ENCODE measurements around the gene APEH. TPM values are rescaled to one million over a fixed set of nuclear protein-coding genes. Genes with fewer than 3 reads are reported as not detected.

Gene APEH
- total and polyA plus RNA-seq, 2 donors from 2014 or later: 138 to 143 TPM

DNA sequence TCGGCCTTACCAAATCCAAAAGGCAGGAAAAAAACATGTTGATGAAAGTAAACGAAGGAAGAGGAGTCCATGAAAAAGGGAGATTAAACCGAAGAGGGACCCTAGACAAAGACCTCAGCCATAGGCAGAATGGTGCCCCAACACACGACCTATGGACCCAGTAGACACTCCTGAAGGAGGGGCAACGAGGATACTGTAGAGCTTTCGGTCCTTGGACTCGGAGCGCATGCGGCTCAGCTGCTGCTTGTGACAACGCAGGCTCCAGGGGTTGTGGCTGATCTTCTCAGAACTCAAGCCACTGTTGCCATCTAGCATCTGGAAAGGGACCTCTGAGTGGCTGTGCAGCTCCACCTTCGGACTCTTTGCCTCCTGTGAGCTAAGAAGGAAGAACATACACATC, 58.4 kb downstream of the APEH start:
- TF ChIP-seq, protein P1, sequence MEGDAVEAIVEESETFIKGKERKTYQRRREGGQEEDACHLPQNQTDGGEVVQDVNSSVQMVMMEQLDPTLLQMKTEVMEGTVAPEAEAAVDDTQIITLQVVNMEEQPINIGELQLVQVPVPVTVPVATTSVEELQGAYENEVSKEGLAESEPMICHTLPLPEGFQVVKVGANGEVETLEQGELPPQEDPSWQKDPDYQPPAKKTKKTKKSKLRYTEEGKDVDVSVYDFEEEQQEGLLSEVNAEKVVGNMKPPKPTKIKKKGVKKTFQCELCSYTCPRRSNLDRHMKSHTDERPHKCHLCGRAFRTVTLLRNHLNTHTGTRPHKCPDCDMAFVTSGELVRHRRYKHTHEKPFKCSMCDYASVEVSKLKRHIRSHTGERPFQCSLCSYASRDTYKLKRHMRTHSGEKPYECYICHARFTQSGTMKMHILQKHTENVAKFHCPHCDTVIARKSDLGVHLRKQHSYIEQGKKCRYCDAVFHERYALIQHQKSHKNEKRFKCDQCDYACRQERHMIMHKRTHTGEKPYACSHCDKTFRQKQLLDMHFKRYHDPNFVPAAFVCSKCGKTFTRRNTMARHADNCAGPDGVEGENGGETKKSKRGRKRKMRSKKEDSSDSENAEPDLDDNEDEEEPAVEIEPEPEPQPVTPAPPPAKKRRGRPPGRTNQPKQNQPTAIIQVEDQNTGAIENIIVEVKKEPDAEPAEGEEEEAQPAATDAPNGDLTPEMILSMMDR (IDR thresholded peaks at IDR 0.05; ENCODE audit: borderline replicate concordance, extremely low read depth, insufficient read depth): no peak
- intact Hi-C loops (cut with DNase I): no loop called here

DNA sequence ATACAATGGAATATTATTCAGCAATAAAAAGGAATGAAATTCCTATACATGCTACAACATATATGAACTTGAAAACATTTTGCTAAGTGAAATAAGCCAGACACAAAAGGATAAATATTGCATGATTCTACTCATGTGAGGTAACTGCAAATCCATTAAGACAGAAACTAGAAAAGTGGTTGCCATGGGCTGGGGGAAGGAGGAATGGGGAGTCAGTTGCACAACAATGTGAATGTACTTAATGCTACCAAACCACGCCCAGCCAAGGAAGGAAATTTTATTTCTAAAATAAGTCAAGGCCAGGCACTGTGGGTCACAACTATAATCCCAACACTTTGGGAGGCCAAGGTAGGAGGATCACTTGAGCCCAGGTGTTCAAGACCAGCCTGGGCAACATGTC, 59.4 kb downstream of the APEH start:
- Histone ChIP-seq H3K4me1 (ENCODE audit: control insufficient read depth in 2 of 3, insufficient read depth in 2 of 3, low read depth in 1 of 3, low read length in 3 of 3) (no peaks in the 10 kb centered on the region), H3K27me3 (ENCODE audit: control insufficient read depth, insufficient read depth, low read length) (no peaks in the 10 kb centered on the region), H3K9ac (ENCODE audit: low read length in 3 of 3) (no peak overlapping the region), H3K27ac (ENCODE audit: low read depth in 2 of 2, low read length in 2 of 2) (no peak overlapping the region), H3K36me3 (ENCODE audit: control insufficient read depth in 2 of 3, insufficient read depth in 3 of 3, low read length in 3 of 3) (peaks cover 17 to 50% (median 28%) of the 10 kb centered on the region in 3 donors), H3K9me3 (ENCODE audit: control insufficient read depth in 2 of 3, insufficient read depth in 1 of 3, low read length in 3 of 3) (no peaks in the 10 kb centered on the region), H3K4me3 (ENCODE audit: low read length in 3 of 3) (no peak overlapping the region)
- intact Hi-C loops (cut with DNase I): no loop called here
- no peak for DNase-seq
- no peak for FAIRE-seq
- TF ChIP-seq, protein P1 (IDR thresholded peaks at IDR 0.05; ENCODE audit: borderline replicate concordance, extremely low read depth, insufficient read depth): no peak

More for the DNA sequence above, 58.4 kb downstream of the APEH start:
- H3K27ac ChIP-seq (ENCODE audit: low read depth in 2 of 2, low read length in 2 of 2): no peak overlapping the region
- no peaks in the 10 kb centered on the region for H3K27me3 ChIP-seq (ENCODE audit: control insufficient read depth, insufficient read depth, low read length)
- no peak overlapping the region for H3K9ac ChIP-seq (ENCODE audit: low read length in 3 of 3)
- no peaks in the 10 kb centered on the region for H3K9me3 ChIP-seq (ENCODE audit: control insufficient read depth in 2 of 3, insufficient read depth in 1 of 3, low read length in 3 of 3)
- peaks cover 0 to 3% (median 0%) of the 10 kb centered on the region in 3 donors for H3K4me1 ChIP-seq (ENCODE audit: control insufficient read depth in 2 of 3, insufficient read depth in 2 of 3, low read depth in 1 of 3, low read length in 3 of 3)
- no peak for DNase-seq
- no peak for FAIRE-seq
- no peak overlapping the region for H3K4me3 ChIP-seq (ENCODE audit: low read length in 3 of 3)
- peaks cover 19 to 46% (median 23%) of the 10 kb centered on the region in 3 donors for H3K36me3 ChIP-seq (ENCODE audit: control insufficient read depth in 2 of 3, insufficient read depth in 3 of 3, low read length in 3 of 3)

Other genes starting within 250 kb of the APEH start
- gene NICN1, start 245.0 kb upstream of the APEH start, total RNA-seq: 22.3 TPM
- 27.1 TPM for gene NICN1, start 245.0 kb upstream of the APEH start, polyA plus RNA-seq (ENCODE audit: insufficient read depth, low read depth, low replicate concordance)
- 122 TPM for gene DAG1, start 204.1 kb upstream of the APEH start, total RNA-seq
- 40.4 TPM for gene DAG1, start 204.1 kb upstream of the APEH start, polyA plus RNA-seq (ENCODE audit: insufficient read depth, low read depth, low replicate concordance)
- gene BSN, start 119.9 kb upstream of the APEH start, total RNA-seq: 1.3 TPM
- 0.11 TPM for gene BSN, start 119.9 kb upstream of the APEH start, polyA plus RNA-seq (ENCODE audit: insufficient read depth, low read depth, low replicate concordance)
- gene MST1, start 15.1 kb downstream of the APEH start, total RNA-seq: 77.3 TPM
- gene MST1, start 15.1 kb downstream of the APEH start, polyA plus RNA-seq (ENCODE audit: insufficient read depth, low read depth, low replicate concordance): 152 TPM
- gene RNF123, start 15.2 kb downstream of the APEH start, total RNA-seq: 43.7 TPM
- 41.7 TPM for gene RNF123, start 15.2 kb downstream of the APEH start, polyA plus RNA-seq (ENCODE audit: insufficient read depth, low read depth, low replicate concordance)
- gene AMIGO3, start 45.3 kb downstream of the APEH start, total RNA-seq: not detected
- 0.73 TPM for gene AMIGO3, start 45.3 kb downstream of the APEH start, polyA plus RNA-seq (ENCODE audit: insufficient read depth, low read depth, low replicate concordance)
- gene GMPPB, start 49.6 kb downstream of the APEH start, total RNA-seq: 37.4 TPM
- 25.0 TPM for gene GMPPB, start 49.6 kb downstream of the APEH start, polyA plus RNA-seq (ENCODE audit: insufficient read depth, low read depth, low replicate concordance)
- 49.6 TPM for gene IP6K1, start 112.2 kb downstream of the APEH start, total RNA-seq
- gene IP6K1, start 112.2 kb downstream of the APEH start, polyA plus RNA-seq (ENCODE audit: insufficient read depth, low read depth, low replicate concordance): 21.7 TPM
- gene CDHR4, start 125.5 kb downstream of the APEH start, total RNA-seq: 0.54 TPM
- gene CDHR4, start 125.5 kb downstream of the APEH start, polyA plus RNA-seq (ENCODE audit: insufficient read depth, low read depth, low replicate concordance): not detected
- gene INKA1, start 128.9 kb downstream of the APEH start, total RNA-seq: 6.3 TPM
- 9.1 TPM for gene INKA1, start 128.9 kb downstream of the APEH start, polyA plus RNA-seq (ENCODE audit: insufficient read depth, low read depth, low replicate concordance)
- gene UBA7, start 139.6 kb downstream of the APEH start, total RNA-seq: 102 TPM
- 29.8 TPM for gene UBA7, start 139.6 kb downstream of the APEH start, polyA plus RNA-seq (ENCODE audit: insufficient read depth, low read depth, low replicate concordance)
- gene TRAIP, start 182.2 kb downstream of the APEH start, total RNA-seq: 1.9 TPM
- gene TRAIP, start 182.2 kb downstream of the APEH start, polyA plus RNA-seq (ENCODE audit: insufficient read depth, low read depth, low replicate concordance): 0.71 TPM
- 0.16 TPM for gene CAMKV, start 195.6 kb downstream of the APEH start, total RNA-seq
- not detected for gene CAMKV, start 195.6 kb downstream of the APEH start, polyA plus RNA-seq (ENCODE audit: insufficient read depth, low read depth, low replicate concordance)
- 29.6 TPM for gene MST1R, start 229.5 kb downstream of the APEH start, total RNA-seq
- 0.30 TPM for gene MST1R, start 229.5 kb downstream of the APEH start, polyA plus RNA-seq (ENCODE audit: insufficient read depth, low read depth, low replicate concordance)

Data from kidney (tissue), 14 donors.